Endothelial cell (in vitro differentiated cells): ENCODE measurements around the gene IGF2BP3. TPM values are rescaled to one million over a fixed set of nuclear protein-coding genes. Genes with fewer than 3 reads are reported as not detected.

ENCODE experiments used
- DNase-seq: peaks from one replicate; pipeline ENCODE4 v3.0.0; 2021; ENCODE audit warnings: low spot score
- H3K27ac Mint-ChIP-seq: one replicate; pipeline ENCODE4 v1.8.0; 2021; ENCODE audit warnings: mixed read lengths, inconsistent platforms; ENCODE audit not compliant: unreplicated experiment
- H3K27me3 Mint-ChIP-seq: one replicate; pipeline ENCODE4 v1.8.0; 2021; ENCODE audit warnings: mild to moderate bottlenecking, moderate library complexity, mixed read lengths, inconsistent platforms; ENCODE audit not compliant: unreplicated experiment
- H3K36me3 Mint-ChIP-seq: one replicate; pipeline ENCODE4 v1.8.0; 2021; ENCODE audit warnings: mild to moderate bottlenecking, low read depth, mixed read lengths, inconsistent platforms; ENCODE audit not compliant: unreplicated experiment
- H3K4me1 Mint-ChIP-seq: one replicate; pipeline ENCODE4 v1.8.0; 2021; ENCODE audit warnings: mild to moderate bottlenecking, mixed read lengths, inconsistent platforms; ENCODE audit not compliant: unreplicated experiment
- H3K4me3 Mint-ChIP-seq: one replicate; pipeline ENCODE4 v1.8.0; 2021; ENCODE audit warnings: mild to moderate bottlenecking, mixed read lengths, inconsistent platforms; ENCODE audit not compliant: unreplicated experiment
- H3K9me3 Mint-ChIP-seq: one replicate; pipeline ENCODE4 v1.8.0; 2021; ENCODE audit warnings: mixed read lengths, inconsistent platforms; ENCODE audit not compliant: unreplicated experiment
- CTCF ChIP-seq: fragments of 200-600 bp; sonication (generic); IDR thresholded peaks from one replicate; pipeline ENCODE4 v1.5.0; 2021; ENCODE audit warnings: antibody characterized with exemption; ENCODE audit not compliant: unreplicated experiment
- total RNA-seq: library from RNA; stranded (reverse); fragmentation: NEBNext Ultra II Directional; extraction: Animal tissue kit (Norgen Biotek cat#: 25700); gene quantifications from one replicate; pipeline ENCODE4 v1.2.1, GENCODE V29; 2021; ENCODE audit not compliant: unreplicated experiment

IGF2BP3 gene
- total RNA-seq, 1 donor from 2014 or later, result 92.8 TPM

GRCh38 chr7:23306936-23307521 is 163.3 kb downstream of the IGF2BP3 start:
- H3K36me3 Mint-ChIP-seq, result peaks cover 34% of the 10 kb centered on the region
- DNase-seq, result no peak

GRCh38 chr7:23299770-23300300 is 170.5 kb downstream of the IGF2BP3 start:
- peak overlapping the region; percentile 92 for H3K4me3 Mint-ChIP-seq
- H3K36me3 Mint-ChIP-seq, result peaks cover 2% of the 10 kb centered on the region

More at GRCh38 chr7:23306936-23307521, 163.3 kb downstream of the IGF2BP3 start:
- no peaks in the 10 kb centered on the region for H3K4me1 Mint-ChIP-seq
- H3K27me3 Mint-ChIP-seq, result no peaks in the 10 kb centered on the region
- H3K27ac Mint-ChIP-seq, result no peak overlapping the region
- TF ChIP-seq CTCF, result no peak
- no peak overlapping the region for H3K4me3 Mint-ChIP-seq
- no peaks in the 10 kb centered on the region for H3K9me3 Mint-ChIP-seq

GRCh38 chr7:23298885-23299769 is 171.2 kb downstream of the IGF2BP3 start, which contains the start of gene MALSU1:
Gene MALSU1, plus strand, starts transcription at chr7:23299339. Its CDS starts 14 bp downstream, at chr7:23299353.
- no peak for TF ChIP-seq CTCF
- Mint-ChIP-seq H3K27me3 (peaks cover 16% of the 10 kb centered on the region), H3K9me3 (no peaks in the 10 kb centered on the region), H3K27ac (peak within 1 kb of the TSS; percentile 67), H3K4me3 (peak within 1 kb of the TSS; percentile 92), H3K36me3 (peaks cover 2% of the 10 kb centered on the region), H3K4me1 (peaks cover 14% of the 10 kb centered on the region)
- DNase-seq, result peak; percentile 93

More at GRCh38 chr7:23299770-23300300, 170.5 kb downstream of the IGF2BP3 start:
- H3K27me3 Mint-ChIP-seq, result peaks cover 16% of the 10 kb centered on the region
- no peak for TF ChIP-seq CTCF
- no peaks in the 10 kb centered on the region for H3K9me3 Mint-ChIP-seq
- H3K4me1 Mint-ChIP-seq, result peaks cover 14% of the 10 kb centered on the region
- peak overlapping the region; percentile 31 for H3K27ac Mint-ChIP-seq
- no peak for DNase-seq

GRCh38 chr7:23298141-23298881 is 172.0 kb downstream of the IGF2BP3 start:
- Mint-ChIP-seq H3K9me3 (no peaks in the 10 kb centered on the region), H3K36me3 (peaks cover 2% of the 10 kb centered on the region), H3K4me3 (peak overlapping the region; percentile 92), H3K27me3 (peaks cover 16% of the 10 kb centered on the region), H3K4me1 (peaks cover 14% of the 10 kb centered on the region), H3K27ac (peak overlapping the region; percentile 27)
- TF ChIP-seq CTCF, result no peak
- no peak for DNase-seq
